GM21619 (cell line): ENCODE results near the gene MFSD12.
A peak's percentile ranks its signal among the peaks of the same experiment; 100 is the strongest.

ENCODE experiments used
- ATAC-seq: cut with Tn5 transposase; IDR thresholded peaks from one replicate; pipeline ENCODE4 v1.9.1; 2021; ENCODE audit not compliant: unreplicated experiment

The MFSD12 gene

GRCh38 chr19:3557461-3558248 lies at the start of gene MFSD12:
Gene MFSD12 (minus strand): TSS chr19:3557586. CDS start chr19:3557403, 183 bp downstream.
- peak; percentile 80 for ATAC-seq

- ATAC-seq: no peak
Measured at GRCh38 chr19:3606690-3607289, 49.4 kb upstream of the MFSD12 start, which contains the start of gene TBXA2R. Gene TBXA2R (minus strand): TSS chr19:3606875. CDS start chr19:3600634, 6,241 bp downstream.

GRCh38 chr19:3606174-3606689 lies 48.8 kb upstream of the MFSD12 start:
- ATAC-seq: no peak

- no peak for ATAC-seq
Measured at GRCh38 chr19:3605770-3606169, 48.4 kb upstream of the MFSD12 start.

GRCh38 chr19:3605361-3605760 lies 48.0 kb upstream of the MFSD12 start:
- ATAC-seq: no peak

GRCh38 chr19:3604987-3605343 lies 47.6 kb upstream of the MFSD12 start:
- ATAC-seq: no peak

- ATAC-seq: no peak
Measured at GRCh38 chr19:3604227-3604986, 47.0 kb upstream of the MFSD12 start.

- no peak for ATAC-seq
Measured at GRCh38 chr19:3603121-3603811, 45.9 kb upstream of the MFSD12 start.

GRCh38 chr19:3601021-3601420 lies 43.6 kb upstream of the MFSD12 start:
- no peak for ATAC-seq

- ATAC-seq: no peak
Measured at GRCh38 chr19:3599776-3600187, 42.4 kb upstream of the MFSD12 start.

GRCh38 chr19:3595521-3596061 lies 38.2 kb upstream of the MFSD12 start:
- ATAC-seq: no peak

GRCh38 chr19:3593156-3593555 lies 35.8 kb upstream of the MFSD12 start:
- ATAC-seq: no peak

- no peak for ATAC-seq
Measured at GRCh38 chr19:3591876-3592613, 34.7 kb upstream of the MFSD12 start.

- no peak for ATAC-seq
Measured at GRCh38 chr19:3590991-3591659, 33.7 kb upstream of the MFSD12 start.

- no peak for ATAC-seq
Measured at GRCh38 chr19:3589949-3590348, 32.6 kb upstream of the MFSD12 start.

- no peak for ATAC-seq
Measured at GRCh38 chr19:3589439-3589838, 32.1 kb upstream of the MFSD12 start.

GRCh38 chr19:3586707-3587346 lies 29.4 kb upstream of the MFSD12 start:
- no peak for ATAC-seq

GRCh38 chr19:3586127-3586626 lies 28.8 kb upstream of the MFSD12 start:
- ATAC-seq: no peak
